Immature natural killer cell (primary cell): ENCODE results near the gene ELMO1. TPM values are rescaled to one million over a fixed set of nuclear protein-coding genes. Genes with fewer than 3 reads are reported as not detected.

Experiments used
- DNase-seq, 3 donors: peaks; one replicate each; pipeline ENCODE4 v3.0.0; 2022; ENCODE audit warnings: mixed read lengths in 1 of 3
- H3K27ac Mint-ChIP-seq, 6 donors: one replicate each; pipeline ENCODE4 v1.8.0; 2020; ENCODE audit warnings: mixed read lengths in 6 of 6, mild to moderate bottlenecking in 5 of 6, inconsistent platforms in 4 of 6, moderate library complexity in 3 of 6
- H3K27me3 Mint-ChIP-seq, 3 donors: one replicate each; pipeline ENCODE4 v1.8.0; 2020 to 2021; ENCODE audit warnings: low read depth in 3 of 3, mild to moderate bottlenecking in 3 of 3, mixed read lengths in 3 of 3, moderate library complexity in 3 of 3, inconsistent platforms in 1 of 3
- H3K36me3 Mint-ChIP-seq, 3 donors: one replicate each; pipeline ENCODE4 v1.8.0; 2020; ENCODE audit warnings: mixed read lengths in 3 of 3, inconsistent platforms in 2 of 3, mild to moderate bottlenecking in 2 of 3
- H3K4me1 Mint-ChIP-seq, 2 donors: one replicate each; pipeline ENCODE4 v1.8.0; 2020; ENCODE audit warnings: inconsistent platforms in 2 of 2, mild to moderate bottlenecking in 2 of 2, mixed read lengths in 2 of 2, moderate library complexity in 1 of 2
- H3K4me3 Mint-ChIP-seq, 5 donors: one replicate each; pipeline ENCODE4 v1.8.0; 2020; ENCODE audit warnings: mild to moderate bottlenecking in 5 of 5, mixed read lengths in 5 of 5, inconsistent platforms in 3 of 5, moderate library complexity in 3 of 5
- H3K9me3 Mint-ChIP-seq, 6 donors: one replicate each; pipeline ENCODE4 v1.8.0; 2020; ENCODE audit warnings: mild to moderate bottlenecking in 6 of 6, mixed read lengths in 6 of 6, inconsistent platforms in 4 of 6, moderate library complexity in 3 of 6
- polyA plus RNA-seq, 3 donors: library from polyadenylated mRNA; unstranded; fragments of 300-500 nt; fragmentation: Illumina TruSeq; gene quantifications; one replicate each; pipeline ENCODE4 v1.2.3, GENCODE V29; 2021

The ELMO1 gene
- polyA plus RNA-seq, 3 donors from 2014 or later: 31.9 to 65.9 (median 53.1) TPM

DNA sequence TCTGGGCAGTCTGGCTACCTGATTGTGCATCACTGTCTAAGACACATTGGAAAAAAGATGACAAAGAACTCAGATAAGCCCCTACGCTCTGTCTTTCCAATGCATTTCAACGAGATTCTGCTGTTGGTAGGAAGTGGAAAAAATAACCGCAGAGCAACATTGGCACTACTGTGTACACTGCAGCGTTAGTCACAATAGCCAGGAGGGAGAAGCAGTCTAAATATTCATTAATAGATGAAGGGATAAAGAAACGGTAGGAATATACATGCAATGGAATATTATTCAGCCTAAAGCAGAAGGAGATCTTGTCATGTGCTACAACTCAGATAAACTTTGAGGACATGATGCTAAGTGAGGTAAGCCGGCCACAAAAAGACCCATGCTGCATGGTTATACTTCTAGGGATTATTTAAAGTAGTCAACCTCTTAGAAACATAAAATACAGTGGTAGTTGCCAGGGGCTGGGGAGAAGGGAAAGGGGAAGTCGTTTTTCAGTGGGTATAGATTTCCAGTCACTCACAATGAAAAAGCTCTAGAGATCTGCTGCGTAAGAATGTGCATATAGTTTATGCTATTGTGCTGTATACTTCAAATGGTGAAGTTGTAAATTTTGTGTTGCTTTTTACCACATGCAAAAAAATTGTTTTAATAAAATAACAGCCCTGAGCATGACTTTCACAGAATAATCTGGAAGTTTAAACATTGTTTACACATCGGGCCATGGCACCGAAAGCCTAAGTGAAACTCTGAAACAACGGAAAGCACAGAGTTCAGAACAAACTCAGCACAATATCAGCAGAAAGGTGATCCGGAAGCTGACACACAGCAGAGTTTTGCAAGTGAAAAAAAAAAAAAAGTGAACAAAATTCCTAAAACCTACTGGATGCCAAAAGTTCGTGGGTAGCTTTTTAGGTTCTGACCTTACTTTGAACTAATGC is 40.1 kb downstream of the ELMO1 start:
- H3K27ac Mint-ChIP-seq: peak overlapping the region in 1 of 6 donors; percentile 52
- H3K36me3 Mint-ChIP-seq: peaks cover 0 to 4% (median 4%) of the 10 kb centered on the region in 3 donors
- DNase-seq: no peak
- H3K4me1 Mint-ChIP-seq: peaks cover 65 to 73% of the 10 kb centered on the region in 2 donors
- no peaks in the 10 kb centered on the region for H3K9me3 Mint-ChIP-seq
- peak overlapping the region; percentile 28 to 78 (median 60) for H3K4me3 Mint-ChIP-seq
- peaks cover 0 to 3% (median 0%) of the 10 kb centered on the region in 3 donors for H3K27me3 Mint-ChIP-seq

DNA sequence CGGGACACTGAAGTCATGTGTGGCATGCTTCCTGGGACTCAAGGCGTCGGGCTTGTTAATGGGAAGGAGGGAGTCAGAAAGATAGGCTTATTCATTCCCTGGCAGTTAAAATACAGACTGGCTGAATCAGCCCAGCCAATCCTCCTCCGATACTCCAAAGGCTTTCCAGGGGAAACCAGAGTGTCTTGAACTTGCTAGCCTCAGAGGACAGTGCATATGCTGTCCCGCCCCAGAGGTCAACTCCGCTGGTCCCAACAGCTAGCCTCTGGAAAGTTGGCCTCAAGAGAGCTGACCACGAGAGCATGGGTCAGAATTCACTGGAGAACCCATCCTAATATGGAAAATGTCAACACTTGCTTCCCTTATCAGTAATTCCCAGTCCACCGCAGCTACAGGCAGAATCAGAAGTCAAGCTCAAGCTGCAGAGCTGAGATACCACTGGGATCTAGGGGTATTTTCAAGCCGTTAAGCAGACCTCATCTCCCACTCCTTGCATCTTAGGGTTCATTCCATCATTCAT is 43.0 kb downstream of the ELMO1 start:
- no peak for DNase-seq
- Mint-ChIP-seq H3K36me3 (peaks cover 0 to 5% (median 3%) of the 10 kb centered on the region in 3 donors), H3K4me3 (peak overlapping the region in 2 of 5 donors; percentile 41 to 50), H3K9me3 (no peaks in the 10 kb centered on the region), H3K4me1 (peaks cover 59 to 77% of the 10 kb centered on the region in 2 donors), H3K27ac (no peak overlapping the region), H3K27me3 (peaks cover 0 to 3% (median 0%) of the 10 kb centered on the region in 3 donors)

DNA sequence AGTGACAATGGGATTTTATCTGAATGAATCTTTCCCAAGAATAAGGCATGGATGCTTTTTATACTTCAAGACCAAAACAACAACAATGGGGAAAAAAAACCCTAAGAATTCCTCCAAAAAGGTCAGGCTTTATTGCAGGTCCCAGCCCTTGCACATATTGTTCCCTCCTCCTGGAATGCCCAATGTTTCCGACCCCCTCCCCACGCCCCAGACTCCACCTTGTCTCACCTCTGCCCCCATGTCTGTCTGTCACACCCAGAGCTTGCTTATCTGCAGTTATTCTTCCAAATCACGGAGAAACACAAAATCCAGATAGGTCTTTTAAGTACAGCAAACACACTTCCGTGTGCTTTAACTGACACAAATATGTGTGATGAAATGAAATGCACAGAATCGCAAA is 43.5 kb downstream of the ELMO1 start:
- Mint-ChIP-seq H3K4me1 (peaks cover 57 to 77% of the 10 kb centered on the region in 2 donors), H3K27ac (no peak overlapping the region)

DNA sequence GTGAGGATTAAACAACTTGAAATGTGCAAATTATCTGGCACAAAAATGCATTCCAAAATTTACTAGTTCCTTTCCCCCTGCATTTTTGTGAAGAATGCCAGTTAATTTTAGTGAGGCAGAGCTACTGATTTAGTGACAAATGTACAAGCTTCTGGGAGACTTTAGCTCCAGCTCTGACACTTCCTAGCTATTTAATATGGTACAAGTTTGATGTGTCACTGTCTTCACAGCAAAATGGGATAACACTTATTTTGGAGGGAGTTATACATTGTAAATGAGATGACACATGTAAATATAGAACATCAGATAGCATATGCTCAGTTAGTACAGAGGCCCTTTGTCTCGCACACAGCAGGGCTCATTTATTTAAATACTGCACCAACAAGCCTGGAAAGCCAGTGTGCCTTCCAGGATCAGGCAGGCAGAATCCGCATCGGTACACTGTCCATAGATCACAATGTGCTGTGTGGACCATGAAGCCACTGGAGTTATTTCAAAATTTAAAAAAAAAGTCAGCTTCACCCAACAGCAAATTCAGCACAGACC is 48.7 kb downstream of the ELMO1 start:
- no peaks in the 10 kb centered on the region for H3K9me3 Mint-ChIP-seq
- peaks cover 52 to 83% of the 10 kb centered on the region in 2 donors for H3K4me1 Mint-ChIP-seq
- DNase-seq: no peak
- peaks cover 0 to 3% (median 0%) of the 10 kb centered on the region in 3 donors for H3K27me3 Mint-ChIP-seq
- H3K27ac Mint-ChIP-seq: no peak overlapping the region
- no peak overlapping the region for H3K4me3 Mint-ChIP-seq
- peaks cover 0 to 8% (median 3%) of the 10 kb centered on the region in 3 donors for H3K36me3 Mint-ChIP-seq

More for the DNA sequence above, 43.5 kb downstream of the ELMO1 start:
- Mint-ChIP-seq H3K36me3 (peaks cover 0 to 8% (median 3%) of the 10 kb centered on the region in 3 donors), H3K27me3 (peaks cover 0 to 5% (median 0%) of the 10 kb centered on the region in 3 donors), H3K9me3 (no peaks in the 10 kb centered on the region), H3K4me3 (no peak overlapping the region)
- no peak for DNase-seq

DNA sequence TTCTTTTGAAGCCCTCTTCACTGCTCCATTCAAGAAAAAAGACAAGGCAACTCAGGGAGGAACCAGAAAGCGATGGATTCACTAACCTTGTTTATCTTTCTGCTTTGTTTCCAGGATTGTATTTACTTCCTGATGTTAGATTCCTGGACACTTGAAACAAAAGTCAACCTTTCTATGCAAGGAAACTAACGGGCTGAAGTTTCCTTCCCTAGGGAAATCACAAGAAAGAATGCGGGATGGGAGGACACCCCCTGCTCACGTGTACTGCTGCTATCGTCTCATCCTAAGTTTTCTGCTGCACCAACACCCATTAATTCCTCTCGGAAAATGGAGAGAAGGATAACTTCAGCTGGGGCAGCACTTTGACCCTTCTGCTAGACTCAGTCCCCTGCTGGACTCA is 50.3 kb downstream of the ELMO1 start:
- Mint-ChIP-seq H3K9me3 (no peaks in the 10 kb centered on the region), H3K36me3 (peaks cover 0 to 8% (median 3%) of the 10 kb centered on the region in 3 donors), H3K4me1 (peaks cover 63 to 94% of the 10 kb centered on the region in 2 donors), H3K27me3 (peaks cover 0 to 2% (median 0%) of the 10 kb centered on the region in 3 donors), H3K27ac (peak overlapping the region in 1 of 6 donors; percentile 18), H3K4me3 (no peak overlapping the region)
- DNase-seq: no peak

DNA sequence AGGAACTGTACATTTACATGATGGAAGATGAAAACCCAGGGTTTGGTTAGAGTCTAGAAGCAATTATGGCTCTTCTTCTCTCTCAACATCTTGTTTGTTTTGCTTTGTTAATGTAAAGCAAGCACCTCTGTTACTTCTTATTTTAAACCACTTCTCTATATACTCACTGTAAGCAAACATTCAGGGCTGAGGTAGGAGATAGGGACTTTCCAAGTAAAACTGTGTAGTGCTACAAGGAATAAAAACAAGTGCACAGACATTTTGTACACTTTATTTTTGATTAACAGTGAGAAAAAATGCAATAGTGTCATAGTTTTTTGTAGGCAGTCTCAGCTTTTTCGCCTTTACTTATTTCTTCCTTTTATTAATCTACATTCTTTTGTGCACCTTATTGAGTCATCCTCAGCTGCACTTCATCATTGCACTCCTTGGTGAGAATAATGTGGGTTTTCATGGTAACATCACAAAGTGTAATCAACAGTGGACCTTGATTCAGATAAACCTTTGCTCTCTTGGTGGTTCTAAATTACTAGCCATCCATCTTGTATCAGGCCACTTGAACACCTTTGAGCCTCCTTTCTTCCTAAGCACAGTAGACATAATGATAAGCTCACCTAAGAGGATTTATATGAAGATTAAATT is 52.9 kb downstream of the ELMO1 start:
- Mint-ChIP-seq H3K4me3 (no peak overlapping the region), H3K4me1 (peaks cover 71 to 91% of the 10 kb centered on the region in 2 donors), H3K36me3 (peaks cover 0 to 4% (median 0%) of the 10 kb centered on the region in 3 donors), H3K9me3 (no peaks in the 10 kb centered on the region), H3K27ac (peak overlapping the region in 2 of 6 donors; percentile 20), H3K27me3 (peaks cover 0 to 2% (median 0%) of the 10 kb centered on the region in 3 donors)
- DNase-seq: no peak

DNA sequence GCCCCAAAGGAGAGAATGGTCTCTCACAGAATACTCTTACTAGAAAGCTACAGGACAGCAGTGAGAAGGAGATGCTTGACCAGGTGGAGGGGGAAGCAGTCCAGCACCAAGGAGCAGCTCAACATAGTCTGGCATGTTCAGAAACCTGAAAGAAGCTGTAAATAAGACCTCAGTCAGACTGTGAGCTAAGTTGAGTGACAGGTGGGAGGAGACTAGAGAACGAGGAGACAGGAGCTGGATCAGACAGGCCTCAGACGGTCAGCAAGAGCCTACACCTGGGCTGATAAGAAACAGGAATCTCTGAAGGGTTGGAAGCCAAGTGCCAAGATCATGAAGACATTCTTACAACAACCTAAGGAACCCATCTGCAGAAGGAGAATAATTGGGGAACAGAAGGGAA is 54.5 kb downstream of the ELMO1 start:
- Mint-ChIP-seq H3K36me3 (no peaks in the 10 kb centered on the region), H3K27me3 (no peaks in the 10 kb centered on the region), H3K9me3 (no peaks in the 10 kb centered on the region), H3K4me1 (peaks cover 67 to 92% of the 10 kb centered on the region in 2 donors), H3K27ac (peak overlapping the region in 1 of 6 donors; percentile 61), H3K4me3 (no peak overlapping the region)
- no peak for DNase-seq

DNA sequence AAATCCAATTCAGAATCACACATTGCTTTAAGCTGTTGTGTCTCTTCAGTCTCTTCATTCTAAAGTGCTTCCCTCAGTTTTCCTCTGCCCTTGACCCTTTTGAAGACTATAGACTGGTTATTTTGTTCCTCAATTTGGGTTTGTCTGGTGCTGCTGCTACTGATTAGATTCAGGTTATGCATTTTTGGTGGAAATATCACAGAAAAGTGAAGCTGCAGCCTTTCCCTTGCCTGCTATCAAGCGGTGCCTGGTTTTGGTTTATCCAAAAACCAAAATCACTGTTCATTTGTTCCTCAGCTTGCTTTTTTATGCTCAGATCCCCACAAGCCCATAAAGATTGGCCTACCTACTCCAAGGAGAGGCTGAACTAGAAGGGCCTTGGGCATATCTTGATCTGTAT is 55.2 kb downstream of the ELMO1 start:
- H3K27ac Mint-ChIP-seq: no peak overlapping the region
- no peaks in the 10 kb centered on the region for H3K36me3 Mint-ChIP-seq
- H3K27me3 Mint-ChIP-seq: no peaks in the 10 kb centered on the region
- H3K9me3 Mint-ChIP-seq: no peaks in the 10 kb centered on the region
- H3K4me1 Mint-ChIP-seq: peaks cover 65 to 91% of the 10 kb centered on the region in 2 donors
- DNase-seq: no peak
- no peak overlapping the region for H3K4me3 Mint-ChIP-seq

DNA sequence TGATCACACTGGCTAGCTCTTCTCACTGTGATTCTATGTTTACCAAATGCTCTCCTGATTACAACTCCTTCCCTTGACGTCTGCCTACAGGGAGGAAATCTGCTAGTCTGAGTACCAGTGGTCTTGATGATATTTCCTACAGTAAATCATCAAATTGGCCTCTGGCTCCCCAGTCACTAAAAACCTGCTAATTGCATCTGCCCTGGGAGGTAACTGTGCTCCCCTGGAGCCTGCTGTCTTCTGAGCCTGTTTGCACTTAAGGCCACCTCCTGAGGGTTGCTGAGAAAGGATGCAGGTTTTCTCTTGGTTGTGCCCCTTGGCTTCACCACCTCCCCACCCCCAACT is 56.0 kb downstream of the ELMO1 start:
- no peak for DNase-seq
- Mint-ChIP-seq H3K27ac (no peak overlapping the region), H3K4me1 (peaks cover 59 to 82% of the 10 kb centered on the region in 2 donors), H3K4me3 (no peak overlapping the region), H3K9me3 (no peaks in the 10 kb centered on the region), H3K36me3 (no peaks in the 10 kb centered on the region), H3K27me3 (no peaks in the 10 kb centered on the region)

DNA sequence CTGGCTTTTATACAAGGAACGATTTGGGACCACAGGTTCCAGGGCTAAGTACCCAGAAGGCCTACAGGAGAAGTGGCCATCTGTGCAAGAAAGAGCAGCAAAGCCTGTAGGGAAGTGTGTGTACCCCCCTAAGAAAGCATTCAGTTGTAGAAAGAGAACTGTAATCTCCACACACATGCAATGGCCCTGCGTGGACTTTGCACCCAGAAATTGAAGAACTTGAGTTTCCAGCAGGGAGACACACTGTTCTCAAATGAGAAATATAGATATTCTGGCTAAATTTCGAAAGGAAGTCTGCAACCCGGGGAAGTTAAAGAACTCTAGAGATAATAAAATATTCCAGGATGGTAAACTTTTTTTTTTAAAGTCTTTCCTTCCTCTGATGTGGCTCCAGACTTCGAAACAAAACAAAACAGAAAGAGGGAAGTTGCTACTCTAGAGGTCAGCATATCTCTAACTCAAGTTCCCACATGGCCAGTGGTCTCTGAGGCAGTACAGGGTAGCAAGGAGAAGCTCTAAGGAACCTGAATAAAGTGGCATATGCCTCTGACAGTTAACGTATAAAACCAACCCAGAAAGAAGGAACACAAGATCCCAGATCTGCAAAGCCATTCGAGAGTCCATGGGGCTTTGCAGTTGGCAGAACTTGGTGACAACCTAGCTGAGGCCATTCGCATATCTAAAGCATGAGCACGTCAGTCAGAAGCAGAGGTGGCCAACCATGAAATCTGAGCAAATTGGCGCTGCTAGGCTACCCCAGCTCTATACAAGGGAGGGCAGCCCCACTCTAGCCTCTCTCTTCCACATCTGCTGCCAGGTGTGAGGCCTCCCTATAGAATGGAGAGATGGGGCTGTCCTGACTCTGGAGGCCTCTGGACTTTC is 56.6 kb downstream of the ELMO1 start:
- peaks cover 55 to 78% of the 10 kb centered on the region in 2 donors for H3K4me1 Mint-ChIP-seq
- H3K27ac Mint-ChIP-seq: no peak overlapping the region
- DNase-seq: no peak
- H3K4me3 Mint-ChIP-seq: no peak overlapping the region
- no peaks in the 10 kb centered on the region for H3K36me3 Mint-ChIP-seq
- H3K27me3 Mint-ChIP-seq: no peaks in the 10 kb centered on the region
- H3K9me3 Mint-ChIP-seq: no peaks in the 10 kb centered on the region

DNA sequence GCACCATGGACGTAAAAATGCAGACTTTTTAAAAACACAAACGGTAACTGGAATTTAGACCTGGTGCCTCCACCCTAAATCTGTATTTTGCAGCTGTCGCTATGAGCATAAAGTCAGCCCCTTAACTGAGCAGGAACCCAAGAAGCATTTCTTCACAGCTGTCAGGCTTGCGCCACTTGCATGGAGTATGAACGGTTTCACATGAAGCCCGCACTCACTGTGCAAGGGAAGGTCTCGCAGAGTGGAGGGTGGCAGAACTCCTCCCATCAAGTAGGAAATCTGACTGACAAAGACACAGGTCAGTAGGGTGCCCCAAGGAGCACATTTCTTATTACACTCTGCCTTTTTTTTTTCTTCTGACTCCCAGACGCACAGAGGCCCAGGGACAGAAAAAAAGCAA is 58.5 kb downstream of the ELMO1 start:
- Mint-ChIP-seq H3K27ac (no peak overlapping the region), H3K27me3 (no peaks in the 10 kb centered on the region), H3K9me3 (peaks cover 0 to 1% (median 0%) of the 10 kb centered on the region in 6 donors), H3K36me3 (peaks cover 0 to 4% (median 0%) of the 10 kb centered on the region in 3 donors), H3K4me1 (peaks cover 58 to 81% of the 10 kb centered on the region in 2 donors), H3K4me3 (no peak overlapping the region)
- DNase-seq: no peak

DNA sequence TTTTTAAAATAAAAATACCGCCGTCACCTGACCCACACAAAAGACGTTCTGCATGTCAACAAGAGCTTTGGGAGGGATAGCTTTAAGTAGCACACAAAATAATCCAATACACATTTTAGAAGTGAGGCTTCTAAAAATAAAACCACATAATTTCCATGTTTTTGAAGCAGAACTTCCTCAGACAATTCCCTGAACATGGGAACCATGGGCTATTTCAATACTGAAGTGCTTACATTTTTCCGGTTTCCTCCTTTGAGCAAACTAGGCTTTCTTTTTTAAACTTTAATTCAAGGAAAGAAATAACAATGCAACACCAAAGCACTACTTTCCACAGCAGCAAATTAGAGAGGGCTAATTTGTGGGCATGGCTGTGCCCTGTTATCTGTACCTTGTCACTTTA is 59.9 kb downstream of the ELMO1 start:
- H3K27me3 Mint-ChIP-seq: no peaks in the 10 kb centered on the region
- no peak overlapping the region for H3K4me3 Mint-ChIP-seq
- no peak for DNase-seq
- peaks cover 0 to 1% (median 0%) of the 10 kb centered on the region in 6 donors for H3K9me3 Mint-ChIP-seq
- H3K36me3 Mint-ChIP-seq: peaks cover 0 to 4% (median 0%) of the 10 kb centered on the region in 3 donors
- peaks cover 47 to 73% of the 10 kb centered on the region in 2 donors for H3K4me1 Mint-ChIP-seq
- H3K27ac Mint-ChIP-seq: peak overlapping the region in 1 of 6 donors; percentile 10

DNA sequence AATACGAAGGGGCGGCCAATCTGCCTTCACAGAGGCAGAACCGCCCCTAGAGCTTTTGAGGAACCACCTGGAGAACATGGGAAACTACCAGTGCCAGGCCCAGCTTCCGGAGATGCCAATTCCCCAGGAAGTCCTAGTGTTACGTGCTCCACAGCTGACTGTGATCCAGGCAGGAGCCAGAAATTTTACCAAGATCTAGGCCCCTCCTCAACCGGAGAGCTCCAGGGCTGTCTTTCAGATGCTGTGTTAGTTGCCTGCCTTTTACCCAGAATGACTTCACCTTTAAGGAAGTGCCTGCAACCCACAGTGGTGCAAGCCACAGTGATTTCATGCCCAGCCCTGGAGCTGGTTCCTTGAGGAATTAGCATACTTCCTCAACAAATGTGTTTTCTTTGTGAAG is 62.9 kb downstream of the ELMO1 start:
- Mint-ChIP-seq H3K27me3 (peaks cover 0 to 1% (median 0%) of the 10 kb centered on the region in 3 donors), H3K36me3 (peaks cover 0 to 4% (median 0%) of the 10 kb centered on the region in 3 donors), H3K4me1 (peaks cover 35 to 62% of the 10 kb centered on the region in 2 donors), H3K9me3 (peaks cover 0 to 1% (median 0%) of the 10 kb centered on the region in 6 donors), H3K4me3 (no peak overlapping the region), H3K27ac (no peak overlapping the region)
- DNase-seq: no peak
